ENCODE results near the gene PAQR7.
A peak's percentile ranks its signal among the peaks of the same experiment; 100 is the strongest.

PAQR7 gene

GRCh38 chr1:25908161-25908560 lies 32.7 kb upstream of the PAQR7 start:
- DNase-seq (ENCODE audit: low read depth): no peak
- no peak for TF ChIP-seq CTCF (IDR thresholded peaks at IDR 0.05; ENCODE audit: insufficient read depth, low read depth, low read length, missing control alignments)

GRCh38 chr1:25907601-25908000 lies 32.1 kb upstream of the PAQR7 start:
- TF ChIP-seq CTCF (IDR thresholded peaks at IDR 0.05; ENCODE audit: insufficient read depth, low read depth, low read length, missing control alignments): no peak
- no peak for DNase-seq (ENCODE audit: low read depth)
- H3K4me3 ChIP-seq (ENCODE audit: low read length): no peak overlapping the region

More at GRCh38 chr1:25908161-25908560, 32.7 kb upstream of the PAQR7 start:
- H3K4me3 ChIP-seq (ENCODE audit: low read length): no peak overlapping the region

- TF ChIP-seq CTCF (IDR thresholded peaks at IDR 0.05; ENCODE audit: insufficient read depth, low read depth, low read length, missing control alignments): no peak
- H3K4me3 ChIP-seq (ENCODE audit: low read length): peak overlapping the region; percentile 53
- peak; percentile 18 for DNase-seq (ENCODE audit: low read depth)
Measured at GRCh38 chr1:25906644-25907300, 31.3 kb upstream of the PAQR7 start.

- H3K4me3 ChIP-seq (ENCODE audit: low read length): peak within 1 kb of the TSS; percentile 53
- DNase-seq (ENCODE audit: low read depth): peak; percentile 80
- no peak for TF ChIP-seq CTCF (IDR thresholded peaks at IDR 0.05; ENCODE audit: insufficient read depth, low read depth, low read length, missing control alignments)
Measured at GRCh38 chr1:25905680-25906643, 30.5 kb upstream of the PAQR7 start, which contains the start of gene STMN1. Gene STMN1, minus strand, starts transcription at chr1:25906419. Its CDS starts 1,743 bp downstream, at chr1:25904676.

GRCh38 chr1:25904943-25905679 lies 29.6 kb upstream of the PAQR7 start:
- no peak for TF ChIP-seq CTCF (IDR thresholded peaks at IDR 0.05; ENCODE audit: insufficient read depth, low read depth, low read length, missing control alignments)
- peak; percentile 90 for DNase-seq (ENCODE audit: low read depth)
- peak overlapping the region; percentile 53 for H3K4me3 ChIP-seq (ENCODE audit: low read length)

GRCh38 chr1:25903986-25904385 lies 28.5 kb upstream of the PAQR7 start:
- TF ChIP-seq CTCF (IDR thresholded peaks at IDR 0.05; ENCODE audit: insufficient read depth, low read depth, low read length, missing control alignments): no peak
- H3K4me3 ChIP-seq (ENCODE audit: low read length): no peak overlapping the region
- DNase-seq (ENCODE audit: low read depth): no peak

All from epithelial cell of esophagus (primary cell).